ENCODE results near the gene RCCD1. TPM values are rescaled to one million over a fixed set of nuclear protein-coding genes. Genes with fewer than 3 reads are reported as not detected.

Gene RCCD1
- total and polyA plus RNA-seq, 9 of the 15 experiments (the other 6 are each of a cell fraction or from before 2014, with no cell fraction given): 11.1 to 51.4 (median 24.7) TPM

DNA sequence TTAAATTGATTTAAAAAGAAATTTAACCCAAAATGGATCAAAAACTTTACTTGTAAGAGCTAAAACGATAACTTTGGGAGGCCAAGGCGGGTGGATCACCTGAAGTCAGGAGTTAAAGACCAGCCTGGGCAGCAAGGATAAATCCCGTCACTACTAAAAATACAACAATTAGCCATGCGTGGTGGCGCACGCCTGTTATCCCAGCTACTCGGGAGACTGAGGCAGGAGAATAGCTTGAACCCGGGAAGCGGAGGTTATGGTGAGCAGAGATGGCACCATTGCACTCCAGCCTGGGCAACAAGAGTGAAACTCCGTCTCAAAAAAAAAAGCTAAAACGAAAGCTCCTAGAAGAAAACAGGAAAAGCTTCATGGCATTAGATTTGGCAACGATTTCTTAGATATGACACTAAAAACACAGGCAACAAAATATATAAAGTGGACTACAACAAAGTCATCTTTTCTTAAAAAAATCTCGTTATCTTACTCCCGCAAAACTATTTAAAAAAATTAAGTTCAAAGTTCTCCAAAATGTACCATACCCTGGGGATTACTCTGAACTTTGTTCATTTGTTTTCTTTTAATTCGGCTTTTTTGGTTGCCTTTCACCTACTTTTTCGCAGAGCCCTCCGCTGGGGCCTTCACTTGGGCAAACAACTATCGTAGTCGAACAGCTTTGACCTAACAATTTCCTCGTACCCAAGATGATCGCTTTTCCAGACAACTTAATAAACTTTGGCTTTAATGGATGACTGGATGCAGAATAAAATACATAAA lies 25.3 kb upstream of the RCCD1 start (continued):
- 0 out of 2 replicates have a peak, but pooled peaks have one; percentile 5 for TF ChIP-seq ZNF354B (CRISPR knock-in tag; IDR thresholded peaks at IDR 0.05)
- peak; percentile 76 for TF ChIP-seq BRD4 (IDR thresholded peaks at IDR 0.05)
- TF ChIP-seq JUNB (CRISPR knock-in tag; conservative IDR thresholded peaks at IDR 0.05): no peak
- no peak for TF ChIP-seq ZNF639 (CRISPR knock-in tag; conservative IDR thresholded peaks at IDR 0.05 in 1 of 2, IDR thresholded peaks at IDR 0.05 in 1 of 2)
- no peak for TF ChIP-seq HBP1 (CRISPR knock-in tag; IDR thresholded peaks at IDR 0.05)
- TF ChIP-seq PHTF2 (CRISPR knock-in tag; IDR thresholded peaks at IDR 0.05): no peak
- no peak; the same call in 1 of the 2 replicates for TF ChIP-seq ARID4B (CRISPR knock-in tag; IDR thresholded peaks at IDR 0.05)

Measured in K562 (cell line).